GM12801 (cell line): ENCODE measurements around the gene OPN4.

Experiments used
- TF ChIP-seq, protein P1 (sequence below): IDR thresholded peaks from one replicate; pipeline ENCODE4 v1.5.1; 2011; ENCODE audit warnings: control low read depth; ENCODE audit not compliant: insufficient read length; ENCODE audit errors: extremely low read depth

The OPN4 gene

DNA sequence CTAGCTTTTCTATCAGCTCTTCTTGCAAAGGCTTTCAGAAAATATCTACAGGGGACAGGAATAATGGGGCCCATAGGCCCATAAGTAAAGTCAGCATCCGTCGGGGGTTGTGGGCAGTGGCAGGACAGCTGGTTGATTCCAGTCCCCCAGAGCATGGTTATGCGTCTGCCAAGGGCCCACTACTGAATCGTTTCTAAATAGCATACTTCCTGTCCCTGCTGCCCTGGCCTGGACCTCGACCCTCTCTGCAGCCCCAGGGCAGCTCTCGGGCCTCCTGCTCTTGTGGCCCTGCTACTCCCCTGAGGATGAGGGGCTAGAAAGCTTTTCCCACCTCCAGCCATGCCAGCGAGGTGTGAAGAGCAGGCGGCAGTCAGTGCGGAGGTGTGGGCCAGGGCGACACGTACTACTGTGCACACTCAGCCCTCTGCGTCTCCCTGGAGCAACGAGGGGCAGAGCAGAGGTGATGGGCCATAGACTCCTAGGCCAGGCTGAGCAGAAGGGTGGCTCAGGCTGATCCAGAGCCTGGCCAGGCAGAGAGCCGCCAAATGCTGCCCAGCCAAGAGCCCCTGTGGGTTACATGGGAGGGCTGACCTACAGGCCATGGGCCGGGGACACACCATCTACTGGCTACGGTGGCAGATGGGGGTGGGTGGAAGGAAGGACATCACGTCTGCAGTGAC, 4.7 kb upstream of the OPN4 start:
- TF ChIP-seq, protein P1, sequence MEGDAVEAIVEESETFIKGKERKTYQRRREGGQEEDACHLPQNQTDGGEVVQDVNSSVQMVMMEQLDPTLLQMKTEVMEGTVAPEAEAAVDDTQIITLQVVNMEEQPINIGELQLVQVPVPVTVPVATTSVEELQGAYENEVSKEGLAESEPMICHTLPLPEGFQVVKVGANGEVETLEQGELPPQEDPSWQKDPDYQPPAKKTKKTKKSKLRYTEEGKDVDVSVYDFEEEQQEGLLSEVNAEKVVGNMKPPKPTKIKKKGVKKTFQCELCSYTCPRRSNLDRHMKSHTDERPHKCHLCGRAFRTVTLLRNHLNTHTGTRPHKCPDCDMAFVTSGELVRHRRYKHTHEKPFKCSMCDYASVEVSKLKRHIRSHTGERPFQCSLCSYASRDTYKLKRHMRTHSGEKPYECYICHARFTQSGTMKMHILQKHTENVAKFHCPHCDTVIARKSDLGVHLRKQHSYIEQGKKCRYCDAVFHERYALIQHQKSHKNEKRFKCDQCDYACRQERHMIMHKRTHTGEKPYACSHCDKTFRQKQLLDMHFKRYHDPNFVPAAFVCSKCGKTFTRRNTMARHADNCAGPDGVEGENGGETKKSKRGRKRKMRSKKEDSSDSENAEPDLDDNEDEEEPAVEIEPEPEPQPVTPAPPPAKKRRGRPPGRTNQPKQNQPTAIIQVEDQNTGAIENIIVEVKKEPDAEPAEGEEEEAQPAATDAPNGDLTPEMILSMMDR = no peak

DNA sequence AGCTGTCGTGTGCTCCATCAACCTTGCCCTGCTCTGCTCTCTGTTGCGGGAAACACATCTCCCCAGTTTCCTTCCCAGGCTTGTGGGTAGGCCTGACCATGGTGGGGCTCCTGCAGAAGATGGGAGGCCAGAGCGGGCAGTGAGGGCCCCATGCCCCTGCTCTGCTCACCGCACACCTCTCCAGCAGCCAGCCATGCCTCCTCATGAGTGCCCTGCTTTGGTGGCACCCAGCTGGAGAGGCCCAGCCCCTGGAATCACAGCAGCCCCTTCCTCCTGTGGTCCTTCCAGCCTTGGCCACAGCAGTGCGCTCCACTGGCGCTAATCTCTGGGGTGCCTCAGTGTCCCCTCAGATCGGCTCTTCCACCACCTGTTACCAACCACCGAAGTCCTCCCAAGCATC, 4.2 kb upstream of the OPN4 start:
- TF ChIP-seq, protein P1 = no peak

DNA sequence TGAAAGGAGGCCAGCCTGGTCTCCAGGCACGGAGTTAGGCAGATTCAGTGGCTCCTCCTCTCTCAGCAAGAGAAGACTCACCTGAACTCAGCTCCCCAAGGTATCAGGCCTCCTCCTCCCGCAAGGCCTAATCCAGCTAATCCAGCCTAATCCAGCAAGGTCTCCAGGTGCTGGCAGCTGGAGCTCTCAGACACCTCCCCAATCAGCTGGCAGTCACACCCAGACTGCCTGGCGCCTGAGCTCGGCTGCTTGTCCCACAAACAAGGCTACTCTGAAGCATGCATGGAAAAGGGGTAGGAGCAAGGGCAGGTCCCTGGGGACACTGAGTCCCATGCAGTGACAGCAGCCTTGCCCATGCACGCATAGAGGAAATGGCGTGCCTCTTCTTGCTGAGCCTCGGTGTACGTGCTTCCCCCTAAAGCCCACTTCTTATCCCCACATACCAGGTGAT, 3.3 kb upstream of the OPN4 start:
- TF ChIP-seq, protein P1 = no peak

DNA sequence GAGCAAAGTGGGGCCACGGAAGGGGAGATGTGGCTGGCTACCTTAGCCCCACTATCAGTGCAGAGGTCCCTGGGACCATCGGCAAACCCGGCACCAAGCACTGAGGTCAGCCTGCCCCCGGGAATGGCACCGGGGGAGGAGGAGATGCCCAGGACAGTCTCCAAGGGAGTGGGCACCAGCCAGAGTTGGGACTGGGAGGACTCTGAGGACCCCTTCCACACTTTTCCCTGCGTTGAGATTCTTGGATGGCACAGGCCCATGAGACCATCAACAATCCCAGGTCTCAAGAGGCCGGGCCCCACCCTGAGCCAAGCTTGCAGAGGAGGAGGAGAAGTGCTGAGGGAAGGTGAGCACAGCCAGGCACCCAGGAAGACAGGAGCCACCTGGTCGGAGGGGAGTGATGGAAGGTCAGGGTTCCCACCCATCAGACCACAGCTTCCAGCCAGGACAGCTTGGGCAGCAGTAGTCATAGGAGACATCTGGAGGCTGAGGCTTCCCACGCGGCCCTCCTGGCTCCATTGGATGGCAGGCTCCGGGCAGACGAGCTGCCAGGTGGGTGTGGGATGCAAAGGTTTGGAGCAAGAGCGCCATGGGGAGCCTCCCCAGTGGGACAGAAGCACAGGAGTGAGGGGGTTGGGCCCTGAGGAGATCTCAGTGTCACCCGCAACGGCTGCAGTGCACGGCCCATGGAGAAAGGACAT, 2.6 kb upstream of the OPN4 start:
- TF ChIP-seq, protein P1 = no peak

DNA sequence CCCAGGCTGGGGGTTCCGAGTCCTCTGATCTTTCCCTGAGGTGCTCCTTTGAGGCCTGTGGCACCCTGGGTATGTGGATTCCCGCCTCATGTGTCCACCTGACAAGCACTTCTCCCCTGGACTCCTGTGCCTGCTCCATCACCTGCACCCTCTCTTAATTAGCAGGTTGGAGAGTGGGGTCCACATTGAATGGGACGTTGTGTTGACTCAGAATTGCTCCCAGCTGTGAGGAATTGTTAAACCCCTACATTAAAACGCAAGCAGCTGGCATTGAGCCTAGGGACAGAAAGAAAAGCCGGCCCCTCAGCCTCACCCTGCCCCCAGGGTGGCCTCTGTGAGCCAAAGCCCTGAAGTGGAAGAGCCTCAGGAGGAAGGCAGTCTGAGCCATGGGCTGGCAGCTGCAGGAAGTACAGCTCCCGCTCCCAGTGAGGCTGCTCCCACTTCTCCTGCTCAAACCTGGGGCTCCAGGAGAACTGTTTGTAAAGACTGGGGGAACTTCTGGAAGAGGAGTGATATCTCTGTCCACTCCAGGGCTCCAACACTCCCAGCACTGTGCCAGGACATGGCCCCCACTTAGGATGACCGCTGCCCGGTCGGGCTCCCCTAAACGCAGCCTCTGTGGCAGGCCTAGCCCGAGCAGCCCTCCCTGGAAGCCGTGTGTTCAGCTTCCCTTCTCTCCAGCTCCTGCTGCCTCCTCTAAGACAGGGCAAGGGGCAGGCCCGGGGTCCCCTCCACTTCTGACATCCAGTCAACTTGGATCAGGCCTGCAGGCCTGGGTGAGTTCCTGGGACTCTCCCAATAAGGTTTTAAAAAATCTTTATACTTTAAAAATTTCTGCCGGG, 1.8 kb upstream of the OPN4 start:
- TF ChIP-seq, protein P1 = no peak

DNA sequence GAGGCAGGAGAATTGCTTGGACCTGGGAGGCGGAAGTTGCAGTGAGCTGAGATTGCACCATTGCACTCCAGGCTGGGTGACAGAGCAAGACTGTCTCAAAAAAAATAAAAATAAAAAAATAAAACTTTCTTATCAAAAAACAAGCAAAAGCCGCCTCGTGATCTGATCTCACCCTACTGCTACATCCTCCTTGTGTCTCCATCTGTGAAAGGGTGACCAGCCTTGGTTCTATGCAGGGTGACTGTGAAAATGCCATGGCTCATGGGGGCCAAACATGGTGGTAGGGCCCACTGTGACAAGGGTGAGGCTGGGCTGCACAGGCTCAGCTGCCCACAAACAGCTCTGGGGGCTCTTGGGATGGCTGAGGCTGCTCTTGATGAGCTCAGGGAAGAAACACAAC, 968 bp upstream of the OPN4 start:
- TF ChIP-seq, protein P1 = no peak

DNA sequence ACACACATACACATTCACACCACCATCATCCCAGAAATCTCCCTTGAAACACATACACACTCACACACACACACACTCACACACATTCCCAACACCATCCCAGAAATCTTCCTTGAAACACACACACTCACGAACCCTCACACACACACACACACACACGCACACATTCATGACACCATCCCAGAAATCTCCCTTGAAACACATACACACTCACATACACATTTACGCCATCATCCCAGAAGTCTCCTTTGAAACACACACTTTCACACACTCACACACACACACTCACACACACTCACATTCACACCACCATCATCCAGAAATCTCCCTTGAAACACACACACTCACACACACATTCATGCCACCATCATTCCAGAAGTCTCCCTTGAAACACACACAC, 360 bp upstream of the OPN4 start:
- TF ChIP-seq, protein P1 = no peak
